HG03064 (cell line): ENCODE measurements around the gene ARSK.
"Not testable (repeated sequence)": the region's sequence is repeated elsewhere in the genome, so short reads cannot be mapped to it uniquely, and the experiment has no call there.

ENCODE experiments used
- ATAC-seq: cut with Tn5 transposase; IDR thresholded peaks from one replicate; pipeline ENCODE4 v1.9.1; 2021; ENCODE audit warnings: low read depth; ENCODE audit not compliant: unreplicated experiment

Gene ARSK

DNA sequence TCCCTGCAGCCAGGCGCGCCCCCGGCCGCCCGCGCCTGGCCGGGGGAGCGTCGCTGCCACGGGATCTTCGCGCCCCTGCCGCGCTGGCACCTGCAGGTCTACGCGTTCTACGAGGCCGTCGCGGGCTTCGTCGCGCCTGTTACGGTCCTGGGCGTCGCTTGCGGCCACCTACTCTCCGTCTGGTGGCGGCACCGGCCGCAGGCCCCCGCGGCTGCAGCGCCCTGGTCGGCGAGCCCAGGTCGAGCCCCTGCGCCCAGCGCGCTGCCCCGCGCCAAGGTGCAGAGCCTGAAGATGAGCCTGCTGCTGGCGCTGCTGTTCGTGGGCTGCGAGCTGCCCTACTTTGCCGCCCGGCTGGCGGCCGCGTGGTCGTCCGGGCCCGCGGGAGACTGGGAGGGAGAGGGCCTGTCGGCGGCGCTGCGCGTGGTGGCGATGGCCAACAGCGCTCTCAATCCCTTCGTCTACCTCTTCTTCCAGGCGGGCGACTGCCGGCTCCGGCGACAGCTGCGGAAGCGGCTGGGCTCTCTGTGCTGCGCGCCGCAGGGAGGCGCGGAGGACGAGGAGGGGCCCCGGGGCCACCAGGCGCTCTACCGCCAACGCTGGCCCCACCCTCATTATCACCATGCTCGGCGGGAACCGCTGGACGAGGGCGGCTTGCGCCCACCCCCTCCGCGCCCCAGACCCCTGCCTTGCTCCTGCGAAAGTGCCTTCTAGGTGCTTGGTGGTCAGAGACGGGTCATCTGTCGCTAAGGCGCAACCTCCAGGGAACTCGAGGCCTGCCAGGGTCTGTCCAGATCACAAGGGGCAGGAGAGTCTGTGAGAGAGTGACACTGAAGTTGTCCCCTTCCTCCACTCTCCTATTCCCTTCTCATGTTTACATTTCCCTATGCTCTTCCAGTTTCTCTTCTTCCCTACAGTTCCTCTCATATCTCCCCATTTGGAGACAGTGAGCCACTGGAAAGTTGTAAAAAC, 66.3 kb downstream of the ARSK start:
- peak; percentile 30 for ATAC-seq

DNA sequence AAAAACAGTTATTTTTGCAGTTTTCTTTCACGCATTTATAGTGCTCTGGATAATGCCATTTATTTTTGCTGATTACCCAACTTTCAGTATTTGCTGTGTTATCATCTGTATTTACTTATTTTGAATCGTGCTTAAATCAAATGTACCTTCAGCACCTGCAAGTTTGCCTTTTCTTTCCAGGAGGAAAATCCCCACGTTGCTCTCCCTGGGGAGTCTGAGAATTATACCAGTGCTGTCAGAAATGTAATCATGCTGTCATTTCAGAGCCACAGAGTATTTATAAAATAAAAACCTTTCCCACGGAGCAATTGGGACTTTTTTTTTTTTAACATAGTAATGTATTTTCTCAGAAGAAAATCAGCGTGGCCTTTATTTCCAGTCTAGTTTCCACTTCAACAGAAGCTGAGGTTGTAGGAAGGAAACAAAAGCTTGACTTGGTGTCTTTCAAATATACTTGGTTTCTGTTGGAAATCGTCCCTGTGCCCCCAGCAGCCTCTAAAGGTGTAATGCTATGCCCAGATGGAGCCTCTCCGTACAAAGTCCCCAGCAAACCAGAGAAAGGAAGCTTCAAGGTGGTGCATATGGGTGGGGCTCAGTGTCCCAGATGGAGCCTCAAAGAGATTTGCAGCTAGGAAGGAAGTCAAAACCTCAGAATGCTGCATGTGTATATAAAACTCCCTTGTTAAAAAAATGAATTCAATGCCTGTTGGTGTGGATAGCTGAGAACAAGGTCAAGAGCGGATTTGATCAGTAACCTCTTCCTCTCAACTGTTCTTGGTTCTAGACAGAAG, 67.1 kb downstream of the ARSK start:
- ATAC-seq: no peak

- ATAC-seq: no peak
Observed at GRCh38 chr5:95623706-95624105, 68.8 kb downstream of the ARSK start.

DNA sequence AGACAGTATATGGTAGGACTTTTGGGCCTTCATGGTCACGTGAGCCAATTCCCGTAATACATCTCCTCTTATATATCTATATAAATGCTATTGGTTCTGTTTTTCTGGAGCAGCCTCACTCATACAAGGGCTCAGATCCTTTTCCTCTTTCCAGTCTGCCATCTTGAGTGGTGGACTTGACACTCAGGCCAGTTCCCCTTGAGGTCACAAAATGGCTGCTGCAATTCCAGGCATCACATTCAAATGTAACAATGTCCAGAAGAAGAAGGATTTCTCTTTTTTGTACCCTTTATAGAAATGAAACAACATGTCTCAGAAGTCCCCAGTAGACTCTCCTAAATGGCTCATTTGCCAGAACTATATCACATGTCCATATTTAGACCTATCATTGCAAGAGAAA, 69.5 kb downstream of the ARSK start:
- no peak for ATAC-seq

- no peak for ATAC-seq
Observed at GRCh38 chr5:95626701-95627100, 71.8 kb downstream of the ARSK start.

DNA sequence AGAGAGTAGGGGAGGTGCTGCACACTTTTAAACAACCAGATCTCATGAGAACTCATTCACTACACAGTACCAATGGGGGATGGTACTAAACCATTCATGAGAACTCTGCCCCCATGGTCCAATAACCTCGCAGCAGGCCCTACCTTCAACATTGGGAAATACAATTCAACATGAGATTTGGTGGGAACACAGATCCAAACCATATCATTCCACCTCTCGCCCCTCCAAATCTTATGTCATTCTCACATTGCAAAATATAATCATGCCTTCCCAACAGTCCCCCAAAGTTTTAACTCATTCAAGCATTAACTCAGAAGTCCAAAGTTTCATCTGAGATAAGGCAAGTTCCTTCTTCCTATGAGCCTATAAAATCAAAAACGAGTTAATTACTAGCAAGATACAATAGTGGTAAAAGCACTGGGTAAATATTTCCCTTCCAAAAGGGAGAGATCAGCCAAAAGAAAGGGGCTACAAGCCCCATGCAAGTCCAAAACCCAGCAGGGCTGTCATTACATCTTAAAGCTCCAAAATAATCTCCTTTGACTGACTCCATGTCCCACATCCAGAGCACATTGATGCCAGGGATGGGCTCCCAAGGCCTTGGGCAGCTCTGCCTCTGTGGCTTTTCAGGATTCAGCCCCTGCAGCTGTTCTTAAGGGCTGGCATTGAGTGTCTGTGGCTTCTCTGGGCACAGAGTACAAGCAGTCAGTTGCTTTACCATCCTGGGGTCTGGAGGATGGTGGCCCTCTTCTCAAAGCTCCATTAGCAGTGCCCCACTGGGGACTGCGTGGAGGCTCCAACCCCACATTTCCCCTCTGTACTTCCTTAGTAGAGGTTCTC, 73.3 kb downstream of the ARSK start:
- ATAC-seq: no peak

GRCh38 chr5:95628933-95629332, 74.0 kb downstream of the ARSK start:
- ATAC-seq: no peak

GRCh38 chr5:95630394-95630917, 75.6 kb downstream of the ARSK start:
- ATAC-seq: no peak

- peak; percentile 15 for ATAC-seq
Observed at GRCh38 chr5:95631255-95631958, 76.5 kb downstream of the ARSK start.

DNA sequence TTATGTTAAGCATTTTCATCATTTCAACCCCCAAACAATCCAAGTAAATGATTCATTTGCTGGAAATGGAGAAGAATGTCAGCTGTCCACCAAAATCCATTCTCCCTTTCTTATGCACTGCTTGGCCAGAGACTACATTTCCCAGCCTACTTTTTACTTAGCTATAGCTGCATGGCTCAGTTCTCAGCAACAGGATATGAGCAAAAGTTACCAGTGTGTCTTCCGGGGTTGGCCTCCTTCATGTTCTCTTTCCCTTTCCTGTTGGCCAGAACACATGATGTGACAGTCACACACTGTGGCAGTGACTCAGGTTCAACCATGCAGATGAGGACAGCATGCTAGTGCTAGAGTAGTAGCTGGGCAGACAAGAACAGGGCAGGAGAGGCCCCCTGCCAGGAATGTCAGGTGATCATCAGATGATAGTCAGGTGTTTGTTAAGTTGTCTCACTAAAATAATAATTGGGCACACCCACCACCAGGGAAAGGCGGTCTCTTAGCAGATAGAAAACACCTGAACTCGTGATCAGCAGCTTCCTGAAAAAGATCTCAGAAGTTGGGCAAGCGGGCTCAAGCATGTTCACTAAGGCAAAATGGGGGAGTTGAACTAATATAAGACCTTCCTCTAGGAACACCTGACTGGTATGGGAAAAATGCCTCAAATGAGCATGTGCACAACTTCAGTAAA, 77.2 kb downstream of the ARSK start:
- ATAC-seq: peak; percentile 94

- not testable (repeated sequence) for ATAC-seq
Observed at GRCh38 chr5:95632942-95633341, 78.0 kb downstream of the ARSK start.

- ATAC-seq: no peak
Observed at GRCh38 chr5:95633671-95634070, 78.8 kb downstream of the ARSK start.

DNA sequence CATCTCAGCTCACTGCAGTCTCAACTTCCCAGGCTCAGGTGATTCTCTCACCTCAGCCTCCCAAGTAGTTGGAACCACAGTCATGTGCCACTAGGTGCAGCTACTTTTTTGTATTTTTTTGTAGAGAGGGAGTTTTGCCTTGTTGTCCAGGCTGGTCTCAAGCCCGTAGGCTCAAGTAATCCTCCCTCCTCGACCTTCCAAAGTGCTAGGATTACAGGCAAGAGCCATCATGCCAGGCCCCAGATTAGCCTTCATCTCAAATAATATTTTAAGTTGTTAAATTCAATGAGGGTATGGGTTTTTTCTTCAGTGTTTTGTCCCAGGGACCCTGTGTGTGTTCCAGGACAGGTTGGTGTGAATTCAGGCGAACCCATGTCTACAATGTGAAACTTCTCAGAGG, 79.2 kb downstream of the ARSK start:
- no peak for ATAC-seq

GRCh38 chr5:95638632-95639031, 83.7 kb downstream of the ARSK start:
- no peak for ATAC-seq

DNA sequence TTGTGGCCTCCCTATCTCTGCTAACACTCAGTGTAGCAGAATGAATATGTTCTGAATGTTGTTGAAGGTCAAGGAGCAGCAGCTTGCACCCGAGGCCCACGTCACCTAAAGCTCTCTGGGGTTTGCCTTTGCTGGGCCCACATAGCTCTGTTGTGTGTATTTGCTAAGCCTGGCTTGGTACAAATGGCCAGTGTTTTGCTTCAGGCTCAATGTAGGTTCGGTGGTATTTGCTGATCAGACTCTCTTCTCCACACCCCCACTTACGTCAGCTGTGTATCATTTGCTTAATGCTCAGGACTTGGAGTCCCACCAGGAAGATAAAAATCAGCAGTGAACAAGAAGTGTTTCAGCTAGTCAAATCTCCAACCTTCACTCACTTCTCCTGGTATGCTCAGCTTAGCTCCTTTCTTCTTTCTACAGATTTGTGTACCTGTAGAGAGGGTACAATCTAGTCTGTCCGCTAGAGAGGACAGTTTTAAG, 86.9 kb downstream of the ARSK start:
- ATAC-seq: no peak

DNA sequence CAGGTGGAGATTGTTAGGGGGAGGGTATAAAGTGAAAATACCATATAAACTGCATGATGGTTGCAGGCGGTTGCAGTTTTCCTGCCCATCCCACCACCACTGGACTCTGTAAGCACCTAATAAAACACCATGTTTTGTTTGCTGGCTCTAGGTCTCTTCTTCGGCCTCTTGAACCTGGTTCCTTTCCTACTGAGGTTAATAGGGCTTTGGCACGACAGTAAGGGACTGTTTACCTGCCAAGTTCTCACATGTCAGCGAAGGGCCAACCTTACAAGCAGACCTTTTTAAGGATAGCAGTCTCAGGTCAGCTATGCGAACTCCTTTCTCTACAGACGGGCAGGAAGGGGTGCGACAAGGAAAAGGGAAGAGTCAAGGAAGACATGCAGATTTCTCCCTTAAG, 88.3 kb downstream of the ARSK start:
- ATAC-seq: no peak

- ATAC-seq: peak; percentile 40
Observed at GRCh38 chr5:95644351-95645042, 89.6 kb downstream of the ARSK start.

DNA sequence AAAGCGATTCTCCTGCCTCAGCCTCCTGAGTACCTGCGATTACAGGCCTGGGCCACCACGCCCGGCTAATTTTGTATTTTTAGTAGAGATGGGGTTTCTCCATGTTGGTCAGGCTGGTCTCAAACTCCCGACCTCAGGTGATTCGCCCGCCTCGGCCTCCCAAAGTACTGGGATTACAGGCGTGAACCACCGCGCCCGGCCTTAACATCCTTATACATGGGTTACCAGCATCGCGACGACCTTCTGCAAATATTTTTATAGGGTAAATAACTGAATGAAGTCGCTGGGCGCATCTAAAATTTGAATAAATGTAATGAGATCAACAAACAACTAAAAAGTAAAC, 91.3 kb downstream of the ARSK start:
- not testable (repeated sequence) for ATAC-seq
